HG03521 (cell line): ENCODE data around the gene PEX6.

Source experiments
- ATAC-seq: cut with Tn5 transposase; IDR thresholded peaks from one replicate; pipeline ENCODE4 v1.9.1; 2021; ENCODE audit warnings: mild to moderate bottlenecking, moderate library complexity; ENCODE audit not compliant: unreplicated experiment

PEX6 gene

GRCh38 chr6:42978839-42979522 lies at the start of gene PEX6:
Gene PEX6, minus strand, starts transcription at chr6:42979181. Its CDS starts 31 bp downstream, at chr6:42979150.
- ATAC-seq = peak; percentile 75

GRCh38 chr6:43026365-43026764 lies 47.4 kb upstream of the PEX6 start:
- no peak for ATAC-seq

GRCh38 chr6:43024436-43024835 lies 45.5 kb upstream of the PEX6 start:
- ATAC-seq = no peak

DNA sequence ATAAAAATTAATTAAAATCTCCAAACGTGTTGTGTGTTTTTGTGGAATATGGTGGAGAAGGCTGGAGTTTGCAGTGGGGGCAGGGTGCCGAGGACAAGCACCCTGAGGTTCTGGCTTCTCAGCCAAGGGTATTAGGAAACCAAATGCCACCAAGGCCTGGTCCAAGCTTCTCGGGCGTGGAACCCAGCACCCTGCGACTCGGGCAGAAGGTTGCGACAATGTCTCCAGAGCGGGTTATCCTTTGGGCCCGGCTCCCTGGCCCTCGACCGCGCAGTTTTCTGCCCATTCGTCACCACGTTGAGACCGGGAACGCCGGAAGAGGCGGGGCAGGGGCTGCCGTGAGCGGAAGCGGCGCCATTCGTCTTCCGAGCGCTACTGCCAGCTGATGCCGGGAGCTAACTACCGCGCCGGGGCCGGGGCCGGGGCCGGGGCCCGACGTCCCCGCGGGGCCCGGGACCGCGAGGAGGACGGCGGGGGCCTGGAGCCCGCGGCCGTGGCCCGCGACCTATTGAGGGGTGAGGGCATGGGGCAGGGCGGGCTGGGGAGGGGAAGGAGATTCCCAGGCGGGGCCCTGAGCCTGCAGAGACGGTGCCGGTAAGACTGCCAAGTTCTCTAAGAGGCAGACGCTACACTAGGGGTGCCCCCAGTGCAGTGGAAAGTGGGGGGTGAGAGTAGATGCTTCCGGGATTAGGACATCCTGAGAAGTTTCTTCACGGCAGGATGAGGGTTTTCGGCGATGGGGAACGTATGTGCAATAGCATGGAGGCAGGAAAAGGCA lies 42.5 kb upstream of the PEX6 start, which contains the start of gene RRP36:
Gene RRP36, plus strand, starts transcription at position 354 of the 778 bp plus-strand sequence. Its CDS starts 32 bp downstream, at position 386.
- peak; percentile 73 for ATAC-seq

- ATAC-seq = no peak
Observed at GRCh38 chr6:43020847-43021246, 41.9 kb upstream of the PEX6 start.

DNA sequence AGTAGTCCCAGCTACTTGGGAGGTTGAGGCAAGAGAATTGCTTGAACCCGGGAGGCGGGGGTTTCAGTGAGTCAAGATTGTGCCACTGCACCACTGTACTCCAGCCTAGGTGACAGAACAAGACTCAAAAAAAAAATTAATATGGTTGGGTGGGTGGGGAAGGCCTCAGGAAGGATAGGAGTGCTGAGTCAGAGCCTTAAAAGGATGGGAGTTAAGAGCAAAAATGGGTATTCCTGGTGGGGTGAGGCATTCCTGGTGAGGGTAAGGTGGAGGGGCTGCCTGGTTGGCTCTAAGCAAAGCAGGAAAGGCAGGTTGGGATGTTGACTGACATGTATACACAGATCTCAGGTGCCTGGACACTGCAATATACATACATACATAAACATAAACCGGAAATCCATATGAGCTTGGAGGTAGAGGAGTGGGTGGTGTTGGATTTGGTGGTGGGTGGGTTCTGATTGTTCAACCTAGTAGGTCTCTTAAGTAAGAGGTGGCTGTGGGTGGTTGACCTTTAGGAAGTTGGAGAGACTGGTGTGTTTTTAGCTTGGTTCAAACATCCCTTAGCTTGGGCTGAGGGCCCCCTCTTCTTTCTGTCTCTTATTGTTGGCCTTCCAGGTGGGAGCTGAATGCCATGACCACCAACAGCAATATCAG lies 41.2 kb upstream of the PEX6 start:
- ATAC-seq = no peak

GRCh38 chr6:43019152-43019551 lies 40.2 kb upstream of the PEX6 start:
- ATAC-seq = no peak

GRCh38 chr6:43016943-43017334 lies 38.0 kb upstream of the PEX6 start:
- ATAC-seq = no peak

- no peak for ATAC-seq
Observed at GRCh38 chr6:43016176-43016942, 37.4 kb upstream of the PEX6 start.

GRCh38 chr6:43014434-43014909 lies 35.5 kb upstream of the PEX6 start:
- no peak for ATAC-seq

DNA sequence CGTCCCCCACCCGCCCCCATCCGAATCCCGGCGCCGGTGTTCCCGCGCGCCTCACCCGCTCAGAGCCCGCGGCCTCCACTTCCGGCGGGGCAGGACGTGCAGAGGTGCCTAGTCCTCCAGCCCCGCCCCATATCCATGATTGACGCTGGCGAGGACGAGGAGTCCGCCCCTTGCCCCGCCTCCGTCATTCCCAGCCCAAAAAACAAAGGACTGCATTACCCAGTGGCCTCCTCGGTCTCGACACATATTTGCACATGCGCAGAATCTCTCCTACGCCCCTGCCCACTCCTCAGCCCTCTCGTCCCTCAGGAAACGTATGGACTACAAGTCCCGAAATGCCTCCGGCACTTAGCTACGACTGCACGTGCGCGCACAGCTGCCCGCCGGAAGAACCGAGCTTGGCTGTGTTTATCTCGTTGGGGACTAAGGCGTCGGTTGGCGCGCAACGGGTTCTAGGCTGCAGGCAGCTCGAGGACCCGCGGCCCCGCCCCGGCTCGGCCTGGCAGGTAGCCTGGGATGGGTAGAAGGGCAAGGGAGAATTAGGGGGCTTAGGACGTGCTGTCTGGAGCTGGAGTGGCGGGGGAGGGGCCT lies 35.0 kb upstream of the PEX6 start, which contains the start of the genes KLHDC3 and MEA1:
Gene KLHDC3, plus strand, starts transcription at position 407 of the 591 bp plus-strand sequence. CDS start 2,944 bp downstream, outside the sequence.
Gene MEA1, minus strand, starts transcription at position 104 of the 591 bp plus-strand sequence. CDS start 133 bp downstream, outside the sequence.
- ATAC-seq = peak; percentile 92

GRCh38 chr6:43013097-43013842 lies 34.3 kb upstream of the PEX6 start:
- ATAC-seq = peak; percentile 1

DNA sequence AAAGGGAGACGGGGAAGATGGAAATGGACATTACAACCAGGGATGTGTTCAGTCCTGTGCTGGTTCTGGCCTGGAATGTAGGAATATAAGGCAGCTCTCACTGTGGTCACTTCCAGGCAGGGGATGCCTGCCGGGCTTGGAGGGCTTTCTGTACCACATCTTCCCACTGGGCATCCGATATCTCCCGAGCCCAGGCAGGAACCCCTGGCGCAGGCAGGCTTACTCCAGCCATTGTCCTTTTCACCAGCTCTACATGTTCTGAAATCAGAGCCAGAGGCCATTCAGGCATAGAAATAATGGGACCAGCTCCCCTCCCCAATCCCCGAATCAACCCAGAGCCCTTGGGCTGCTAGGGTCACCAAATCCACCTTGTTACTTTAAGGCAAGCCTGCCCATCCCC lies 33.4 kb upstream of the PEX6 start:
- no peak for ATAC-seq

DNA sequence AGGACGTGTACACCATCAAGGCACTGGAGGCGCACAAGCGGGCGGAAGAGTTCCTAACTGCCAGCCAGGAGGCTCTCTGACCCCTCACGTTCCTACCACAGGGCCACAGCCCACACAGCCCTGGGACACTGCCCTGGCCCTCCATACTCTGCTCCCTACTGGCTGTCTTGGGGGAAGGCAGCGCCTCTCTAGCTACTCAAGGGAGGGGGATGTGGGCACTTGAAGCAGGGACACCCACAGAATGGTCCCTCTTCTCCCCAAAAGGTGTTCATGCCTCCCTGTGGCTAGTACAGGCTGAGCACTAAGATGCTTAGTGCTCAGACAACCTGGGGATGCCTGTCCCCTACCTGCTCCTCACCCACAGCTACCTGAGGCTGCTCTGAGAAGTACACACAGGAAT lies 32.2 kb upstream of the PEX6 start:
- ATAC-seq = no peak

DNA sequence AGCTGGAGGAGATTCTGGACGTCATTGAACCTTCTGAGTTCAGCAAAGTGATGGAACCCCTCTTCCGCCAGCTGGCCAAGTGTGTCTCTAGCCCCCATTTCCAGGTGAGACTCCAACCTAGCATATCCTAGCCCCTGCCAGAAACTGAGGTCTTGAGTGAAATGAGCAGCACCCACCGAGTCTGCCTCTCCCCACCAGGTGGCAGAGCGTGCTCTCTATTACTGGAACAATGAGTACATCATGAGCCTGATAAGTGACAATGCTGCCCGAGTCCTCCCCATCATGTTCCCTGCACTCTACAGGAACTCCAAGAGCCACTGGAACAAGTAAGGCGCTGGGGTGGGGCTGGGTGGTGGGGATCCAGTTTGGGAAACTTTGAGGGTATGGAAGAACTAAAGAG lies 30.1 kb upstream of the PEX6 start:
- ATAC-seq = no peak

DNA sequence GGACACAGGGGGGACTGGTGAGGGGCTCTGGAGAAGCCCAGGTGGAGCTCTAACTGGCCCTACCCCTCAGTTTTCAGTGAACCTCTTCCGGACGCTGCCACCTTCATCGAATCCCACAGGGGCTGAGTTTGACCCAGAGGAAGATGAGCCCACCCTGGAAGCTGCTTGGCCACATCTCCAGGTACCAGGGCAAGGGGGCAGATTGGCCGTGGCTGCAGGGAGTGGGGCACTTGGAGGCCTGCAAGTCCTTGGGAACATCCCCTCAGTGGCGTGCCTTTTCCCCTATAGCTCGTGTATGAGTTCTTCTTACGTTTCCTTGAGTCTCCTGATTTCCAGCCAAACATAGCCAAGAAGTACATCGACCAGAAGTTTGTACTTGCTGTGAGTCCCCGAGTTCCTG lies 28.1 kb upstream of the PEX6 start:
- no peak for ATAC-seq

- ATAC-seq = no peak
Observed at GRCh38 chr6:43006251-43006650, 27.3 kb upstream of the PEX6 start.

GRCh38 chr6:43005844-43006243 lies 26.9 kb upstream of the PEX6 start:
- no peak for ATAC-seq

DNA sequence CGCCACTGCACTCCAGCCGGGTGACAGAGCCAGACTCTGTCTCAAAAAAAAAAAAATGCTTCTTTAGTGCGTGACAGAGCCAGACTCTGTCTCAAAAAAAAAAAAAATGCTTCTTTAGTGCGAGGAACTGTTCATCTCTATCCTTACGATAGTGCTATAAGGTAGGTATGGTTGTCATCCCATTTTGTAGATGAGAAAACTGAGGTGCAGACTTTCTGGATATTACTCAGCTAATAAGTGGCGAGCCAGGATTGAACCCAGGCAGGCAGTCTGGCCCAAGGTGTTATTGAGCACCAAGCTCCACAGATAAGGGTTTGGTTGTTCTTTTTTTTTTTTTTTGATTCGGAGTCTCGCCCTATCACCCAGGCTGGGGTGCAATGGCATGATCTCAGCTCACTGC lies 22.9 kb upstream of the PEX6 start:
- no peak for ATAC-seq
